WTC11 (cell line): ENCODE data around the gene HSPB6. TPM values are rescaled to one million over a fixed set of nuclear protein-coding genes. Genes with fewer than 3 reads are reported as not detected.
"Not testable (repeated sequence)": the region's sequence is repeated elsewhere in the genome, so short reads cannot be mapped to it uniquely, and the experiment has no call there.

Source experiments
- ATAC-seq: fragments of 200-7000 bp; cut with Tn5 transposase; 2 replicates; pipeline ENCODE4 v1.10.0; 2021; ENCODE audit warnings: mild to moderate bottlenecking, moderate library complexity
- CTCF ChIA-PET: fragments of 300-600 bp; sonication (Branson Sonifier 250); formaldehyde crosslinking; loops from one replicate; lab custom pipeline; 2021; ENCODE audit warnings: antibody characterized with exemption; lab: Charles Lee
- POLR2A ChIA-PET: fragments of 350-600 bp; sonication (Branson Sonifier 250); formaldehyde crosslinking; loops from one replicate; lab custom pipeline; 2021; ENCODE audit warnings: antibody characterized with exemption; lab: Charles Lee
- DNase-seq: peaks from one replicate; pipeline ENCODE4 v3.0.0; 2021; ENCODE audit warnings: low spot score
- H3K27ac Mint-ChIP-seq: 2 replicates; pipeline ENCODE4 v1.8.0; 2021; ENCODE audit warnings: mixed read lengths
- H3K27me3 Mint-ChIP-seq: 2 replicates; pipeline ENCODE4 v1.8.0; 2021; ENCODE audit warnings: low read depth, mild to moderate bottlenecking, moderate library complexity, mixed read lengths
- H3K36me3 Mint-ChIP-seq: 2 replicates; pipeline ENCODE4 v1.8.0; 2021; ENCODE audit warnings: mixed read lengths
- H3K4me1 Mint-ChIP-seq: 2 replicates; pipeline ENCODE4 v1.8.0; 2022; ENCODE audit warnings: mixed read lengths
- H3K4me3 Mint-ChIP-seq: 2 replicates; pipeline ENCODE4 v1.8.0; 2021; ENCODE audit warnings: mild to moderate bottlenecking, moderate library complexity, mixed read lengths
- H3K9me3 Mint-ChIP-seq: 2 replicates; pipeline ENCODE4 v1.8.0; 2021; ENCODE audit warnings: mixed read lengths
- ATF1 ChIP-seq: sonication (generic); formaldehyde crosslinking; IDR thresholded peaks from 2 replicates; pipeline ENCODE4 v1.8.1; 2023; ENCODE audit warnings: mild to moderate bottlenecking, moderate library complexity, missing genetic modification reagents
- CREM ChIP-seq: sonication (generic); formaldehyde crosslinking; IDR thresholded peaks from 2 replicates; pipeline ENCODE4 v1.8.1; 2022; ENCODE audit warnings: mild to moderate bottlenecking, missing genetic modification reagents, moderate library complexity
- E2F4 ChIP-seq: sonication (generic); formaldehyde crosslinking; IDR thresholded peaks from 2 replicates; pipeline ENCODE4 v1.8.1; 2022; ENCODE audit warnings: low read depth, mild to moderate bottlenecking, moderate library complexity, missing genetic modification reagents, borderline replicate concordance
- ELF4 ChIP-seq: sonication (generic); formaldehyde crosslinking; IDR thresholded peaks from 2 replicates; pipeline ENCODE4 v1.8.1; 2022; ENCODE audit warnings: low read depth, mild to moderate bottlenecking, moderate library complexity, missing genetic modification reagents
- FOXJ3 ChIP-seq: sonication (generic); formaldehyde crosslinking; IDR thresholded peaks from 2 replicates; pipeline ENCODE4 v1.9.0; 2021; ENCODE audit warnings: missing genetic modification reagents, mild to moderate bottlenecking, borderline replicate concordance
- FOXK1 ChIP-seq: sonication (generic); formaldehyde crosslinking; IDR thresholded peaks from 2 replicates; pipeline ENCODE4 v1.8.0; 2022; ENCODE audit warnings: mild to moderate bottlenecking, moderate library complexity, missing genetic modification reagents
- FOXP1 ChIP-seq: sonication (generic); formaldehyde crosslinking; IDR thresholded peaks from 2 replicates; pipeline ENCODE4 v1.8.0; 2022; ENCODE audit warnings: missing genetic modification reagents, mild to moderate bottlenecking, moderate library complexity, borderline replicate concordance
- GRHL2 ChIP-seq: fragments of 250-450 bp; sonication (Bioruptor Pico); IDR thresholded peaks from 2 replicates; pipeline ENCODE4 v1.8.0; 2022; ENCODE audit warnings: mild to moderate bottlenecking, moderate library complexity; ENCODE audit not compliant: insufficient replicate concordance, severe bottlenecking
- MXD4 ChIP-seq: fragments of 250-450 bp; sonication (Bioruptor Pico); IDR thresholded peaks from 2 replicates; pipeline ENCODE4 v1.8.0; 2021; ENCODE audit warnings: mild to moderate bottlenecking, moderate library complexity, borderline replicate concordance
- MYBL2 ChIP-seq: sonication (generic); formaldehyde crosslinking; IDR thresholded peaks from 2 replicates; pipeline ENCODE4 v1.8.1; 2023; ENCODE audit warnings: mild to moderate bottlenecking, moderate library complexity, missing genetic modification reagents
- NFATC4 ChIP-seq: fragments of 250-450 bp; sonication (Bioruptor Pico); IDR thresholded peaks from 2 replicates; pipeline ENCODE4 v1.9.0; 2021; ENCODE audit warnings: mild to moderate bottlenecking
- NFYB ChIP-seq: sonication (generic); formaldehyde crosslinking; conservative IDR thresholded peaks from 2 replicates; pipeline ENCODE4 v1.8.0; 2022; ENCODE audit warnings: low read depth, missing genetic modification reagents
- NR3C1 ChIP-seq: sonication (generic); formaldehyde crosslinking; conservative IDR thresholded peaks from 2 replicates; pipeline ENCODE4 v1.8.1; 2023; ENCODE audit warnings: low read depth, mild to moderate bottlenecking, missing genetic modification reagents
- PREB ChIP-seq: sonication (generic); formaldehyde crosslinking; IDR thresholded peaks from 2 replicates; pipeline ENCODE4 v1.8.1; 2022; ENCODE audit warnings: mild to moderate bottlenecking, missing genetic modification reagents, moderate library complexity, borderline replicate concordance
- SOX15 ChIP-seq: fragments of 250-450 bp; sonication (Bioruptor Pico); IDR thresholded peaks from 2 replicates; pipeline ENCODE4 v1.9.0; 2021; ENCODE audit warnings: mild to moderate bottlenecking
- TEAD4 ChIP-seq: sonication (generic); formaldehyde crosslinking; IDR thresholded peaks from 2 replicates; pipeline ENCODE4 v1.8.0; 2022; ENCODE audit warnings: mild to moderate bottlenecking, missing genetic modification reagents
- USF2 ChIP-seq: sonication (generic); formaldehyde crosslinking; IDR thresholded peaks from 2 replicates; pipeline ENCODE4 v1.8.1; 2023; ENCODE audit warnings: mild to moderate bottlenecking, missing genetic modification reagents, moderate library complexity
- ZBTB43 ChIP-seq: sonication (generic); formaldehyde crosslinking; IDR thresholded peaks from 2 replicates; pipeline ENCODE4 v1.8.1; 2023; ENCODE audit warnings: mild to moderate bottlenecking, missing genetic modification reagents
- ZNF671 ChIP-seq: fragments of 250-450 bp; sonication (Bioruptor Pico); IDR thresholded peaks from 2 replicates; pipeline ENCODE4 v1.8.0; 2021; ENCODE audit warnings: mild to moderate bottlenecking
- total RNA-seq: library from RNA; stranded (reverse); gene quantifications from 3 replicates; pipeline ENCODE4 v1.2.3, GENCODE V29; 2021
- TF ChIP-seq, protein P1 (sequence below): sonication (generic); formaldehyde crosslinking; conservative IDR thresholded peaks from 2 replicates; pipeline ENCODE4 v1.8.1; 2023; ENCODE audit warnings: mild to moderate bottlenecking, low read depth, missing genetic modification reagents, moderate library complexity

HSPB6 gene
- total RNA-seq, 1 experiment from 2014 or later, result 1.7 TPM

DNA sequence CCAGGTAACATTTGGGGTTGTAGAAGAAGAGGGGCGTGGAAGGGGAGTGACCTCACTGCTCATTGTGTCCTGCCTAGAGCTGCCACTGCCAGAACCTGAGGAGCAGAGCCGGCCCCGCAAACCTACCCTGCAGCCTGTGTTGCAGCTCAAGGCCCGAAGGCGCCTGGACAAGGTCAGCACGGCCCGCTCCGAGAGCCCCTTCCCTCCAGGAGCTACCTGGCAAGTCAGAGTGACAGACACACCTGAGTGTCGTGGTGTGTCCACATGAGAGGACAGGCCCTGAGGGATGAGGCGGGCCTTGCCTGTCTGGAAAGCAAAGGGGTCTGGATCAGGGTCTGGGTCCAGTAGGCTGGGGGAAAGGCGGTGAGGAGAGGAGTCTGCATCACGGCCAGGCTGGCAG is 32.3 kb downstream of the HSPB6 start:
- DNase-seq, result no peak
- Mint-ChIP-seq H3K4me1 (peaks cover under 1% of the 10 kb centered on the region; the same call in 1 of the 2 replicates), H3K27ac (no peak overlapping the region), H3K36me3 (peaks cover 64% of the 10 kb centered on the region), H3K4me3 (no peak overlapping the region), H3K27me3 (no peaks in the 10 kb centered on the region), H3K9me3 (no peaks in the 10 kb centered on the region)
- POLR2A ChIA-PET, result interaction anchor here (1.3 kb wide), 1 partner anchor 16 kb away, joined by 3 read pairs; no protein-coding TSS in a partner anchor
- TF ChIP-seq PREB (CRISPR knock-in tag) (no peak), GRHL2 (CRISPR knock-in tag) (no peak), FOXK1 (CRISPR knock-in tag) (no peak), MYBL2 (CRISPR knock-in tag) (no peak), ATF1 (CRISPR knock-in tag) (no peak), FOXP1 (no peak), ZBTB43 (CRISPR knock-in tag) (no peak), NFATC4 (CRISPR knock-in tag) (no peak), SOX15 (CRISPR knock-in tag) (no peak), E2F4 (no peak), FOXJ3 (CRISPR knock-in tag) (no peak), ELF4 (CRISPR knock-in tag) (no peak), NR3C1 (CRISPR knock-in tag) (no peak), TEAD4 (CRISPR knock-in tag) (no peak), USF2 (CRISPR knock-in tag) (no peak), ZNF671 (CRISPR knock-in tag) (no peak), MXD4 (CRISPR knock-in tag) (no peak), CREM (CRISPR knock-in tag) (no peak), NFYB (CRISPR knock-in tag) (no peak)
- TF ChIP-seq, protein P1, sequence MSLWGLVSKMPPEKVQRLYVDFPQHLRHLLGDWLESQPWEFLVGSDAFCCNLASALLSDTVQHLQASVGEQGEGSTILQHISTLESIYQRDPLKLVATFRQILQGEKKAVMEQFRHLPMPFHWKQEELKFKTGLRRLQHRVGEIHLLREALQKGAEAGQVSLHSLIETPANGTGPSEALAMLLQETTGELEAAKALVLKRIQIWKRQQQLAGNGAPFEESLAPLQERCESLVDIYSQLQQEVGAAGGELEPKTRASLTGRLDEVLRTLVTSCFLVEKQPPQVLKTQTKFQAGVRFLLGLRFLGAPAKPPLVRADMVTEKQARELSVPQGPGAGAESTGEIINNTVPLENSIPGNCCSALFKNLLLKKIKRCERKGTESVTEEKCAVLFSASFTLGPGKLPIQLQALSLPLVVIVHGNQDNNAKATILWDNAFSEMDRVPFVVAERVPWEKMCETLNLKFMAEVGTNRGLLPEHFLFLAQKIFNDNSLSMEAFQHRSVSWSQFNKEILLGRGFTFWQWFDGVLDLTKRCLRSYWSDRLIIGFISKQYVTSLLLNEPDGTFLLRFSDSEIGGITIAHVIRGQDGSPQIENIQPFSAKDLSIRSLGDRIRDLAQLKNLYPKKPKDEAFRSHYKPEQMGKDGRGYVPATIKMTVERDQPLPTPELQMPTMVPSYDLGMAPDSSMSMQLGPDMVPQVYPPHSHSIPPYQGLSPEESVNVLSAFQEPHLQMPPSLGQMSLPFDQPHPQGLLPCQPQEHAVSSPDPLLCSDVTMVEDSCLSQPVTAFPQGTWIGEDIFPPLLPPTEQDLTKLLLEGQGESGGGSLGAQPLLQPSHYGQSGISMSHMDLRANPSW (CRISPR knock-in tag), result no peak
- CTCF ChIA-PET, result interaction anchor here (0.7 kb wide), 1 partner anchor 21 kb away, joined by 3 read pairs; the partner anchor contains the start of genes PSENEN and U2AF1L4
- no peak for ATAC-seq

GRCh38 chr19:35724132-35724531 is 32.7 kb downstream of the HSPB6 start:
- H3K27ac Mint-ChIP-seq, DNase-seq, H3K4me3 Mint-ChIP-seq, ATAC-seq, H3K4me1 Mint-ChIP-seq, H3K27me3 Mint-ChIP-seq, H3K9me3 Mint-ChIP-seq: not testable (repeated sequence)
- POLR2A ChIA-PET, result interaction anchor here (1.3 kb wide), 1 partner anchor 16 kb away, joined by 3 read pairs; no protein-coding TSS in a partner anchor
- peaks cover 60% of the 10 kb centered on the region for H3K36me3 Mint-ChIP-seq
- CTCF ChIA-PET, result interaction anchor here (0.7 to 1.0 kb wide), 2 partner anchors 13 to 21 kb away, joined by 3 read pairs; partner anchors contain the start of genes PSENEN and U2AF1L4
